GM18867 (cell line): ENCODE data around the gene ADCY1.

Source experiments
- ATAC-seq: cut with Tn5 transposase; IDR thresholded peaks from one replicate; pipeline ENCODE4 v1.9.1; 2021; ENCODE audit warnings: mild to moderate bottlenecking, moderate library complexity; ENCODE audit not compliant: unreplicated experiment

Gene ADCY1

GRCh38 chr7:45592230-45592991 is 18.2 kb downstream of the ADCY1 start:
- no peak for ATAC-seq

- no peak for ATAC-seq
Observed at GRCh38 chr7:45593121-45593541, 19.0 kb downstream of the ADCY1 start.

- no peak for ATAC-seq
Observed at GRCh38 chr7:45593877-45594276, 19.7 kb downstream of the ADCY1 start.

DNA sequence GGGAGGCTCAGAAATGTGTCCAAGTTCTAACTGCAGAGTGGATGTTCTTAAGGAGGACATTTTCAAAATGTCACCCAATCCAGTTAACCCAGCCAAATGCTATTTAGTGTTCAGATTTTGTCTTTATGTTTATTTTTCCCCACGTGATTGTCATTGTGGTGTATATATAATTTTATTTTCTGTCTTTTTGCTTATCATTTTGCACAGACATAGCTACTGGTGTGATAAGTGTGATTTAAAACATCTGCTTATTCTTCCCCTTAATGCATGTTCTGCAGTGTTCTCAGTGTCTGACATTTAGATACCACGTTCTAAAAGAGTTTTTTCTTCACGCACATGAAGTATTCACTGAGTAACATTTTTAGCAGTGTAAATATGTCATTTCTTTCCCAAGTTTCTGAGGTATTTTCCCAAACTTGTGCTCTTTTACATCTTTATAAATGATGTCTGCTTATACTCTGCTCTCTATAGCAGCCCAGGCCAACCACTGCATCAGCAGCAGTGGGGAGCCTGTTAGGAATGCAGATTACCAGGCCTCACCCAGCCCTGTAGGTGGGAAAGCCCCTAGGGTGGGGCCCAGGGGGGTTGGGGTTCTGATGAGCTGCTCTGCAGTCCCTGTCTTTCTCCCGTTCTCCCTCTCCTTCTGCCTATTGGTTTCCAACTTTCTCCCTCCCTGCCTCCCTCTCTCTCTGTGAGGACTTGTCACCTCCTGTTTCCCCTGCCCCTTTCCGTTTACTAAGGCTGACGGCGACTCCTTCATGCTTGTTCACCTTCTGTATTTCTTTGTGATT is 20.8 kb downstream of the ADCY1 start:
- ATAC-seq: no peak

DNA sequence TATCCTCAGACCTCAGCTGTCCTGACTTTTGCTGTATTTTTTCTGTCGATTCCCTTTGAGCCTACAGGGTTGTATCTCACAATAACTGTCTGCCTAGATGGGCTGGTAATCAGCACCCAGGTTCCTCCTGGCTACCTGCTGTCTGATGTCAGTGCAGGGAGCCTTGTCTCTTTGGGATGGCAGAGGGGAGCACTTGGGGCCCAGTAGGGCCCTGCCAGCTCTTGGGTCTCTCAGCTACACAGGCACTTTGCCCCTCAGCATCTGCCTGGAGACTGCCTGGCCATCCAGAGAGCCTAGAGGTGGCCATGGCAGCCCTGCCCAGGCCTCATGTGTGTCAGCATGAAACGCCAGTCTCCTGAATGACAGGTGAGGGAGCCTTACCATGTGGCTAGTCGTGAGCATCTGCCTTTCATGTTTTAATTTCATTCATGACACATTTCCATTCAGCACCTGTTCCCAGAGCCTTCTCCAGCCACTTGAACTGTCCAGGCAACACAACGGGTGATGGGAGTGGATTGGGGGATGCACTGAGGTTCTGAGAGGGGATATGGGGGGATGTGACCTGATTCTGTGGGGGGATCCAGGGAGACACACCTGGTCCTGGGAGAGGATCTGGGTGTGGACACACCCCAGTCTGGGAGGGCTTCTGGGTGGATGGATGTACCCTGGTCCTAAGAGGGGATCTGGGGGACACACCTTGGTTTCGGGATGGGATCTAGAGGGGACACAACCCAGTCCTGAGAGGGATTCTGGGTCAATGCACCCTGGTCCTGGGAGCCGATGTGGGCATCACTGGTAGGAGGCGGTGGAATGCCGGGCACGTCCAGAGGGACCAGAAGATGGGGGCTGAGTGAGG is 21.9 kb downstream of the ADCY1 start:
- ATAC-seq: no peak

GRCh38 chr7:45596665-45597095 is 22.5 kb downstream of the ADCY1 start:
- ATAC-seq: no peak

- ATAC-seq: no peak
Observed at GRCh38 chr7:45597286-45597984, 23.3 kb downstream of the ADCY1 start.

GRCh38 chr7:45598886-45599520 is 24.8 kb downstream of the ADCY1 start:
- no peak for ATAC-seq

DNA sequence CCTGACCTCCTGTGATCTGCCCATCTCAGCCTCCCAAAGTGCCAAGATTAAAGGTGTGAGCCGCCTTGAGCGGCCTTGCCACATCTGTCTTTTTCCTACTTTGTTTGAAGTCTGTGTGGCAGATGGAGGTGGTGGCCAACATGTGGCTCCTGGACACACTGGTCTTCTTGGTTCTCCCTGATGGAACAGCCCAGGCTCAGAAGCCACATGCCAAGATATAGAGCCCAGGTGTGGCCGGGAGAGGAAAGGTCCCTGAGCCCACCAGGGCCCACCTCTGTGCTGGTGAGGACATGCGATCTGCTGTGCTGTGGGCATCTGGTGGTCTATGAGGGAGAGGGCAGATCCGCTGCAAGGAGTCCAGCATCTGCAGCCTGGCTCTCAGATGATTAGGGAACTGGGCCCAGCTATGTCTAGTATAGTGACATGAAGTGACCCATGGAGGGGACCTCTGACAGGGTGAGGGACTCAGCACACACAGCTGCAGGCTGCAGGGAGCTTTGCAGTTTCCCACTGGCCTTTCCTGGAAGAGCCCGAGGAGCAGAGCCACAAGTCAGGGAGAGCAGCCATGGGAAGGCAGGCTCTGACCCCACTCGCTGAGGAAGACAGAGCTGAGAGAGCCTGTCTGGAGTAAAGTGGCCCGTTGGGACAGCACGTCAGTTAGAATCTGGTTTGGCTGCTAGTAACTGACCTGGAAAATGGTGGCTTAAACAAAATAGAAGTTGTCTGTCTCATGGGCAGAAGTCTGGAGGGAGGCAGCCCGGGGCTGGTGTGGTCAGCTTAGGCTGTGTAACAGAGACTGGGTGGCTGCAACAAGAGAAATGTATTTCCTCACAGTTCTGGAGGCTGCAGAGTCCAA is 25.9 kb downstream of the ADCY1 start:
- no peak for ATAC-seq

GRCh38 chr7:45601094-45601493 is 26.9 kb downstream of the ADCY1 start:
- no peak for ATAC-seq

- ATAC-seq: no peak
Observed at GRCh38 chr7:45601816-45602540, 27.8 kb downstream of the ADCY1 start.

DNA sequence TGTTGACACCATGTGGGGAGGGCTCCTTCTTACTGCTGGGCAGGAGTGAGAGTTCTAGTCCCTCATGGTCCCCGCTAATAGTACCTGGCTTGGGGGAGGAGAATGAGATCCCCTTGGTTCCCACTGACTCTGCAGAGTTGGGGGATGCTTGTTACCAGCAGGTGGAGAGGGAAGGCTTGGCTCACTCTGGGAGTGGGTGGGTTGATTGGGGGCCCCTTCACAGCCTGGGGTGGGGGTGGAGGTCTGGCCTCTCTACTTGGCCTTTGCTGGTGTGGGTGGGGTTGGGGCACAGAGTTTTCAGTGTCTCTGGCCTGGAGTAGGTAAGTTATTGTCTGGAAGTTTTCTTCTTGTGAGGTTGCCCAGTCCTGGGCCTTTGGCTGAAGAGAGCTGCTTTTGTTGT is 31.9 kb downstream of the ADCY1 start:
- ATAC-seq: no peak

DNA sequence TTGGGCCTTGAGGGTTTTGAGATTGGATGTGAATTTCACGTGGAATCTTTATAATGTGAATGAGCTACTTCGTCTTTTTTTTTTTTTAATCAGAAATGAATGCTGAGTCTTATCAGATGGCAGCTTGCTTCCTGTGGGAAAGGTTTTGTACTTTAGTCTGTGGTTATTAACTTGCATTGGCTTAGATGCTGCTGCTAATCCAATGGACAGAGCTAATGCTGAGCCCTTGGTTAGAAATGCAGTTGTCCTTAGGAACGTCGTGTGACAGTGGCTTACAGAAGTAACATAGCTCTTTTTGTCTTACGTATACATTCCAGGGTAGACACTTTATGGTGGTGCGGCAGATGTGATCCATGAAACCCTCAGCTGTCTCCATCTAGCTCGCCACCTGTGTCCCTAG is 32.8 kb downstream of the ADCY1 start:
- ATAC-seq: no peak

DNA sequence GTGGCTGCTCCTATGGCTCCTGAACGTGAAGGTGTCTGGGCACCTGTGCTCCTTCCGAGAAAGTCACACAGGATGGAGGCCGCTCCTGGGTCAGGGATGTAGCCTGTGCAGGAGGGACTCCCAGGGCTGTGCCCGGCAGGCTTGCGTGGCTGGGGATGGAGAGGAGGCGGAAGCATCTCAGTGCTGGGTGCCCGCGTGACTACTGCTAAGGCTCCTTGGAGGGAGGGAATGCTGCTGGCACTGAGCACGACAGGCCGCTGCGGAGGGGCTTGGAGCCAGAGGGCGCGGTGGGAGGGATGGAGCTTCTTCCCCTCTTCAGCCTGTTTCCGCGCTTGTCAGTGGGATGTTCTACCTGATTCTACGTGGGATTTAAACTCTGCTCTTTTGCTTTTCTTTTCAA is 35.0 kb downstream of the ADCY1 start:
- ATAC-seq: no peak

- no peak for ATAC-seq
Observed at GRCh38 chr7:45610019-45610418, 35.9 kb downstream of the ADCY1 start.

- ATAC-seq: no peak
Observed at GRCh38 chr7:45610660-45611299, 36.6 kb downstream of the ADCY1 start.

GRCh38 chr7:45617166-45617565 is 43.0 kb downstream of the ADCY1 start:
- no peak for ATAC-seq

DNA sequence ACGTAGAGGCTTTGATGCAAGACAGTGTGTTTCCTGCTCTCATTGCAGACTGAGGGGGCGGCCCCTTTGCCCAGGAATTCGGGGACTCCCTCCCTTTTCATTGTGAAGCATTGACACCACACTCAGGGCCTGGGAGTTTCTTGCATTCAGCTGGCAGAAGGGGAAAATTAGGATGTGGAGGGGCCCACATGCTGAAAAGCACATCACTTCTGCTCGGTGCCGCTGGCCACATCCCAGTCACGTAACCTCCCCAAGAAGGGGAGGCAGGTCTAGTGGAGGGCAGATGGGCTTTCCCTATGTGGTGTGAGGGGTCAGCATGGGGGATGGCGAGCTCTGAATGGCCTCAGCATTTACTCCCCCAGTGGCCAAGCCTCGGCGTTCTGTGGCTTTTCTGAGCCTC is 47.9 kb downstream of the ADCY1 start:
- no peak for ATAC-seq
